Esophagus muscularis mucosa (tissue), 4 donors: ENCODE data around the gene EFEMP2. TPM values are rescaled to one million over a fixed set of nuclear protein-coding genes. Genes with fewer than 3 reads are reported as not detected.
A peak's percentile ranks its signal among the peaks of the same experiment; 100 is the strongest.

Experiments
- DNase-seq: peaks from one replicate; pipeline ENCODE4 v3.0.0-alpha.2; 2017; ENCODE audit errors: extremely low spot score
- H3K27ac ChIP-seq, 4 donors: fragments of 200-600 bp; sonication (generic); replicated peaks in 1 of 4; 1 replicate in 3 of 4; 2 replicates in 1 of 4; pipeline ENCODE4 v1.5.1; 2016 to 2019; ENCODE audit warnings: mild to moderate bottlenecking in 1 of 4
- H3K27me3 ChIP-seq, 4 donors: fragments of 200-600 bp; sonication (generic); one replicate each; pipeline versions ENCODE4 v1.5.1 to v1.6.0; 2016 to 2019
- H3K36me3 ChIP-seq, 4 donors: fragments of 200-600 bp; sonication (generic); one replicate each; pipeline ENCODE4 v1.5.1; 2016 to 2019
- H3K4me1 ChIP-seq, 4 donors: fragments of 200-600 bp; sonication (generic); one replicate each; pipeline ENCODE4 v1.5.1; 2016 to 2019
- H3K4me3 ChIP-seq, 4 donors: fragments of 200-600 bp; sonication (generic); 1 replicate in 2 of 4; 2 replicates in 2 of 4; pipeline ENCODE4 v1.5.1; 2016 to 2019; ENCODE audit warnings: mild to moderate bottlenecking in 4 of 4, moderate library complexity in 1 of 4
- H3K9me3 ChIP-seq, 4 donors: fragments of 200-600 bp; sonication (generic); 1 replicate in 3 of 4; 2 replicates in 1 of 4; pipeline ENCODE4 v1.5.1; 2016 to 2019
- CTCF ChIP-seq, 3 experiments: fragments of 200-600 bp in 2 of 3; fragments of 450-650 bp in 1 of 3; sonication (generic) in 2 of 3; IDR thresholded peaks; one replicate each; pipeline ENCODE4 v1.5.1; 2017 to 2019; ENCODE audit warnings: antibody characterized with exemption in 3 of 3, mild to moderate bottlenecking in 2 of 3, moderate library complexity in 1 of 3
- EP300 ChIP-seq: sonication (generic); formaldehyde crosslinking; IDR thresholded peaks from one replicate; pipeline ENCODE4 v1.6.1; 2017; ENCODE audit warnings: antibody characterized with exemption
- POLR2A ChIP-seq: fragments of 450-650 bp; IDR thresholded peaks from one replicate; pipeline ENCODE4 v1.6.1; 2017; ENCODE audit warnings: antibody characterized with exemption, moderate library complexity, mild to moderate bottlenecking, low read depth
- POLR2AphosphoS5 ChIP-seq, 2 donors: sonication (generic); formaldehyde crosslinking; IDR thresholded peaks; one replicate each; pipeline ENCODE4 v1.6.1; 2017; ENCODE audit warnings: antibody characterized with exemption in 2 of 2
- WGBS: methylation state at CpG from one replicate; pipeline ENCODE4 v1.1.5; 2018; 5-methylcytosine and 5-hydroxymethylcytosine counted together
- intact Hi-C: fragments of 100-400 bp; cut with DNase I; formaldehyde crosslinking; loops from one replicate; pipeline ENCODE4 v1.15.1; 2023
- total RNA-seq, 4 donors: library from RNA; depleted of rRNA; stranded (reverse); fragments of >200 nt; gene quantifications; one replicate each; pipeline versions ENCODE4 v1.1.0 to v1.2.1, GENCODE V29; 2016

The EFEMP2 gene
- total RNA-seq, 4 donors from 2014 or later, result 71.8 to 111 (median 82.2) TPM

DNA sequence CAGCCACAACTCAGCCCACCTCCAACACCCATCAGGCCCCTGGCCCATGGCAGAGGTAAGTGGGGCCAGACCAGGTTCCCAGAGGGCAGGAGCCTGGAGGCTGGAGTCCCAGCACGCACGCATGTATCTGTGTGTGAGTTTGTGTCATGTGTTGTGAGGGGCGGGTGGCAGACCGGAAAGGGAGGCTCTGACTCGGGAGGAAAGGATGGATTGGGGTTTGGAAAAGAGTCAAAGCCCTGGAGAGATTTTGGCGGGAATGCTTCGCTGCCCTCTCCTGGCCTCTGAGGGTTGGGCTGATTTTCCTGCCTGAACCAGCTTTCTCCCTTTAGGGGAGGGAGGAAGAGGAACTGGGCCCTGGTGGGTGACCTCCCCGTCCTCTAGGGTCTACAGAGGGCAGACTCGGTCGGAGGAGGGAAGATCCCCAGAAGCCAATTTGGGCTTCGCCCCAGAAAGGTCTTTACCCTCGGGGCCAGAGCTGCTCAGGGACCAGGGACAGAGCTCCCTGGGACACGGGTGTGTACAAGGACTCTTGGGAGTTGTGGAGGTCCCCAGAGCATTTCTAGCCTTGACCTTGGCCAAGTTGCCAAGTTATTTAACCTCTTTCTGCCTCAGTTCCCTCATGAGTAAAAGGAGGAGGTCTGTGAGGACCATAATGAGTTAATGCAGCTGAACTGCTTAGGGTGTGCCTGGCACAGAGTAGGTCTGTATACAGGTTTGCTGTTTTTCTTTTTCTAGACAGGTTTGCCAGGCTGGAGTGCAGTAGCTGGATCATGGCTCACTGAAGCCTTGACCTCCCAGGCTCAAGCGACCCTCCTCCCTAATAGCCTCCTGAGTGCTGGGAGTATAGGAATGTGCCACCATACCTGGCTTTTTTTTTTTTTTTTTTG lies 39.3 kb upstream of the EFEMP2 start:
- TF ChIP-seq POLR2A (no peak), CTCF (IDR thresholded peaks at IDR 0.05) (peak in 2 of 3 experiments; percentile 40), EP300 (no peak), POLR2AphosphoS5 (IDR thresholded peaks at IDR 0.05) (peak; percentile 51 to 63)
- Histone ChIP-seq H3K4me1 (peaks cover 36 to 48% (median 43%) of the 10 kb centered on the region in 4 donors), H3K4me3 (no peak overlapping the region), H3K27ac (no peak overlapping the region), H3K9me3 (no peaks in the 10 kb centered on the region), H3K36me3 (peaks cover 0 to 2% (median 0%) of the 10 kb centered on the region in 4 donors), H3K27me3 (no peaks in the 10 kb centered on the region)
- intact Hi-C loops, result no loop called here
- no peak for DNase-seq
- WGBS, result 23% methylated on average over 13 of the region's 14 CpGs

GRCh38 chr11:65907878-65908277 lies 35.3 kb upstream of the EFEMP2 start:
- no peaks in the 10 kb centered on the region for H3K9me3 ChIP-seq
- no peak overlapping the region for H3K27ac ChIP-seq
- intact Hi-C loops, result no loop called here
- no peak for DNase-seq
- H3K36me3 ChIP-seq, result no peaks in the 10 kb centered on the region
- H3K4me1 ChIP-seq, result peaks cover 11 to 18% (median 14%) of the 10 kb centered on the region in 4 donors
- H3K4me3 ChIP-seq, result no peak overlapping the region
- WGBS, result 93% methylated on average over 6 of the region's 6 CpGs
- TF ChIP-seq EP300 (no peak), POLR2A (no peak), POLR2AphosphoS5 (IDR thresholded peaks at IDR 0.05) (no peak), CTCF (IDR thresholded peaks at IDR 0.05) (no peak)
- H3K27me3 ChIP-seq, result no peaks in the 10 kb centered on the region

DNA sequence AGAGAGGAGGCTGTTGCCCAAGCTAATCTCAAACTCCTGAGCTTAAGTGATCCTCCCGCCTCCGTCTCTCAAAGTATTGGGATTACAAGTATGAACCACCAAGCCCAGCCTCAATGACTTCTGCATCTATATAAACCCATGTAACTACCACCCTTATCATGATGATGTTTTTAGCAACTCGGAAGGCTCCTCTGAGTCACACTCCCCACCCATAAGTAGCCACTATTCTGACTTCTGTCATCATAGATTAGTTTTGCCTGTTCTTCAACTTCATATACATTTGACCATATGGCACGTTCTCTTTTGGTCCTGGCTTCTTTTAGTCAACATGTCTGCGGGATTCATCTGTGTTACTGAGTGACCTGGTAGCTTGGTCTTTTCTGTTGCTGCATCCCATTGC lies 34.0 kb upstream of the EFEMP2 start:
- TF ChIP-seq POLR2A, result no peak
- TF ChIP-seq EP300, result no peak
- no peak for TF ChIP-seq CTCF (IDR thresholded peaks at IDR 0.05)
- DNase-seq, result no peak
- H3K27me3 ChIP-seq, result no peaks in the 10 kb centered on the region
- peaks cover 5 to 7% (median 6%) of the 10 kb centered on the region in 4 donors for H3K4me1 ChIP-seq
- no peak overlapping the region for H3K4me3 ChIP-seq
- WGBS, result 87% methylated on average over 5 of the region's 5 CpGs
- intact Hi-C loops, result no loop called here
- no peaks in the 10 kb centered on the region for H3K36me3 ChIP-seq
- H3K9me3 ChIP-seq, result no peaks in the 10 kb centered on the region
- H3K27ac ChIP-seq, result no peak overlapping the region

- Histone ChIP-seq H3K27ac (no peak overlapping the region), H3K27me3 (peaks cover 0 to 11% (median 0%) of the 10 kb centered on the region in 4 donors), H3K36me3 (no peaks in the 10 kb centered on the region), H3K4me1 (peaks cover 16 to 23% (median 22%) of the 10 kb centered on the region in 4 donors), H3K4me3 (no peak overlapping the region), H3K9me3 (no peaks in the 10 kb centered on the region)
- DNase-seq, result no peak
- TF ChIP-seq POLR2A (no peak), POLR2AphosphoS5 (IDR thresholded peaks at IDR 0.05) (no peak), CTCF (IDR thresholded peaks at IDR 0.05) (no peak), EP300 (no peak)
- intact Hi-C loops, result no loop called here
- WGBS, result 91% methylated on average over 8 of the region's 8 CpGs
These were observed 31.1 kb upstream of the EFEMP2 start for GRCh38 chr11:65903715-65904114.
